GM19025 (cell line): ENCODE measurements around the gene ASXL2.

Source experiments
- ATAC-seq: cut with Tn5 transposase; IDR thresholded peaks from one replicate; pipeline ENCODE4 v1.9.1; 2021; ENCODE audit warnings: mild to moderate bottlenecking, low read depth, moderate library complexity; ENCODE audit not compliant: unreplicated experiment

ASXL2 gene

DNA sequence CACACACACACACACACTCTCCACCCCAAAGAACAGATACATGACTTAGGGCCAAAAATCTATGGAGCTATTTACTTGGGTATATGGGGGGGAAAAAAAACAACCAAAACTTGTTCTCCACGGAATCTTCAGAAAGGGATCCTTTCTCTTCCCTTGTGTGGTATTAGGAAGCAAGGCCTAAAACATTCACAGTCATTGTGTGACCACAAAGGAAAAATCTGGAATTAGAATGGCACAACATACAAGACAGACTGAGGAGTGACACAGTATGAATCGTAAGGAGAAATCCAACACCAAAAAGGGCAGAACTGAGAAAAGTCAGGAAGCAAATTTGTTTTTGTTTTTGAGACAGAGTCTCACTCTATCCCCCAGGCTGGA, 70.3 kb downstream of the ASXL2 start:
- ATAC-seq, result no peak

DNA sequence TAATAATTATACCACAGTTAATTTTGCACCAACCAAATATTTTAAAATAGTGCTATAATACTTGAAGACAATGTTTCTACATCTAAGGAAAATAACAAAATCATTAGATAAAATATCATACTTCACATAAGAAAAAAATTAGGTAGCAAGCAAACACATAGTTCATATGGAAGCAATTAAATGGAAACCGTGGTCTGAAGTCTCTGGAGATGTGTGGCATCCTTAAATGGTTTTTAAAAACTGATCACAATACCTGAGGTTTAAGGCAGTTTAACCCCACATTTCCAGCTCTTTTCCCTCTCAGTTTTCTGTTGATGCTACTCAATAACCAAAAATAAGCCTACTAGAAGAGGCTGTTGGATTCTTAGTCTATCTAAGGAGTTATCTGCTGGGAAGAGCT, 71.3 kb downstream of the ASXL2 start:
- no peak for ATAC-seq

DNA sequence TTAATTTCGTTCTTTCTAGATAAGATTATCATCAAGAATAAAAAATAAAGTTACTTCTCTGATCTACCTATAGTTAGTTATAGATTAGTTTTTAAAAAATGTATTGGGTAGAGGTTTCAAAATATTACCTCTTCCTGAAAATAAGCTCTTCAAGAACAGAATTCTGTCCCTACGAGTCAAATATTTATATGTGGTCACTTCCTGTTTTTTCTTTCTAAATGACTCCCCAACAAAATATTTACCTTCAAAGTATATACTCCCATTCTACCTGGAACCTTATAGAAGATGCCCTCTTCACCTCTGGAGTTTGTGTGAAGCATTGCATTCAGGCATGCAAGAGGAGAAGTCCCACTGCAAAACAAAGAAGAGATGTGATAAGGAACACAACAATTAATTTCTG, 72.3 kb downstream of the ASXL2 start:
- ATAC-seq, result no peak

DNA sequence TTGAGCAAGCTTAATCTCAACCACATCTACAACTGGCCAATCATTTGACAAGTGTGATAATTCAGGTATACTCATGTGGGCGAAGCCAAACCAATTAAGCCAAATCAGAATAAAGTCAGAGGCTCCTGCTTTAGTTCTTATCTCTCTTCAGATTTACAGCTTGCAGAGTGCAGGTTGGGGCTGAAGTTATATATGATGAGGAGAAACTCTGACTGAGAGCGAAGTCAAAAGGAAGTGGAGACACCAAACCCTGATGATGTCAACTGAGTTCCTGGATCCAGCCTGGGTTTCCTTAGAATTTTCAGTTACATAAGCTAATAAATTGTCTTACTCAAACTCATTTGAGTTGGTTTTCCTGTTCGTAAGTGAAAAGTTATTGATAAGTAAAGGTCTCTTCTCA, 73.9 kb downstream of the ASXL2 start:
- no peak for ATAC-seq

DNA sequence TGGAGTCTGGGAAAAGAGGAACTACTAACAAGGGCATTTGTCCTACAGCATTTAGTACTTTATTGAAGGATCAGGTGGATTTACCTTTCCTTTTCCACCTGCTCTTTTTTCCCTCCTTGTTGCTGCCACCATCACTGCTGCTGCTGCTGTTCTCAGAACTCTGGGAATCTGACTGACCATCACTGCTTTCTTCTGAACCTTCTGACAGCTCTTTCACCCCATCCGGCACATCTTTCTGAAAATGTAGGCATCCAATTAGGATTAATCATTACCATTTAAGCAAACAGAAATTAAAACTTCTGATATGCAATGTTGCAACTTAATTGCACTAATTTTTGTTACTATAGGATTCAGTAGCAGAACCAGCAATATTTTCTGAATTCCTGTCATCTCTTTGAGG, 79.0 kb downstream of the ASXL2 start:
- no peak for ATAC-seq

DNA sequence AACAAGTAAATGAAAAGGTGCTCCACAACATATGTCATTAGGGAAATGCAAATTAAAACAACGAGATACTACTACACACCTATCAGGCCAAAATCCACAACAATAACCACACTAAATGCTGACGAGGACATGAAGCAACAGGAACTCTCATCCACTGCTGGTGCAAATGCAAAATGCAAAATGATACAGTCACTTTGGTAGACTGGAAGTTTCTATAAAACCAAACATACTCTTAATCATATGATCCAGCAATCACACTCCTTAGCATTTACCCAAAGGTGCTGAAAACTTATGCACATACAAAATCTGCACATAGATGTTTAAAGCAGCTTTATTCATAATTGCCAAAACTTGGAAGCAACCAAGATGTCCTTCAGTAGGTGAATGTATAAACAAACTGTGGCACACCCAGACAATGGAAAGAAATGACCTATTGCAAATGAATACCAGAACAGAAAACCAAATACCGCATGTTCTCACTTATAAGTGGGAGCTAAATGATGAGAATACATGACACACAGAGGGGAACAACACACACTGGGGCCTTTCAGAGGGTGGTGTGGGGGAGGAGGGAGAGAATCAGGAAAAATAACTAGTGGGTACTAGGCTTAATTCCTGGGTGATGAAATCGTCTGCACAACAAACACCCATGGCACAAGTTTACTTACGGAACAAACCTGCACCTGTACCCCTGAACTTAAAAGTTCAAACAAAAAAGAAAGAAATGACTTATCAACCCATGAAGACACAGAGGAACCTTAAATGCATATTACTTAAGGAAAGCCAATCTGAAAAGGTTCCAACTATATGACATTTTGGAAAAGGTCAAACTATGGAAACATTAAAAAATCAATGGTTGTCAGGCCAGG, 80.4 kb downstream of the ASXL2 start:
- ATAC-seq, result no peak

DNA sequence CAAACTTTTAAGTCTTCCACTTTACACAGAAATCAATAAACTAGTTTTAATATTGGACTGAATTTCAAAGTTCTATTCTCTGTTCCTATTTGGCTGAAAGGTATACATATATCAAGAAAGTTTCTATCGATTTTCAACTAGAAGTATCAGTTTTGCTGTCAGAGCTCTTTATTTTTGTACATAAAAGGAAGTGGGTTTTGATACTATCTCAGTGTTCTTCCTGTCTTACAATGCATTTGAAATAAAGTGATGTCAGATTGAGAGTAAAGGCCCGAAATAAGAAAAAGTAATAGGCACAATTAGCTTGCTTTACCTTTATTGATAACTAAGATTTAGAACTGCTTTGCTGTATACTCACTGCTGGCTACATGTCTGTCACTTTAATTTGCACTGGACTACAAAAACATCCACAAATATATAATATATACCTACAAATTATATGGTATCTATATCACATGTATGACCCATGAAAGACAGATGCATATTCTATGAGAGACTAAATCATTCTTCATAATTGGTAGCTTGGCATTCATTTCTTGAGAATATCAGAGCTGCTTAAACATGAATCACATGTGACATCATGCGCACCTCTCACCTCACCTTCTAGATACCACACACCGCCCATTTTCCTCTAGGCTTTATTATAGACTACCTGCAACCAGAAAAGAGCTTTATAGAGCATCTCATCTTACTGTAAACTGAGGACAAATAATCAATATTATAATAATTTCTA, 83.6 kb downstream of the ASXL2 start:
- no peak for ATAC-seq

DNA sequence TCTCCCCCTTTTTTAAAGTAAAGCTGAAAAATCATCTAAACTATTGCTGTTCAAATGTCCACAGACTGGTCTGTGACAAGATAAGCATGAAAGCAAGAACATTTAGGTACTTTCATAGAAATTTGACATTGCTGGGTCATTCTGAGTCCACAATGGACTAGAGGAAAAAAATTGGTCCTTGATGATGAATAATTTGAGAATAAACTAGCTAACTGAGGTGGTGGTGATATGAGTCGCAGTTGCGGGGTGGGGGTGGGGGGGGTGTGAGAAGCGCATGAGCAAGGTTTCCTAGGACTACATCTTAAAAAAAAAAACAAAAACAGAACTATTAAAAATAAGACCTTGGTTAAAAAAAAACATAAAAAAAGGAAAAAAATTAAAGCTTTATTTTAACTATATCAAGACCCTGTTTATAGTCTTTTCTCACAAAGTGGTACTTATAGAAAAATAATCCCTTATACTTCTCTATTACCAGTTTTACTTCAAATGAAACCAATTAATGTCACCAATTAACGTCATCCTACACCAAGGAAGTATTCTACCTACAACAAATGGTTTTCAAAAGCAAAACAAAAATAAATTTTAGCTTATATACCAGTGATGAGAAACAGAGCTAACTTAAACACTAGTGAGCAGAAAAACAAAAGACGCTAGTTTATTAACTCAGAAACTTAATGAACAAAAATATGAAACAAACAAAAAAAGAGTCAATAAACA, 88.1 kb downstream of the ASXL2 start:
- no peak for ATAC-seq

DNA sequence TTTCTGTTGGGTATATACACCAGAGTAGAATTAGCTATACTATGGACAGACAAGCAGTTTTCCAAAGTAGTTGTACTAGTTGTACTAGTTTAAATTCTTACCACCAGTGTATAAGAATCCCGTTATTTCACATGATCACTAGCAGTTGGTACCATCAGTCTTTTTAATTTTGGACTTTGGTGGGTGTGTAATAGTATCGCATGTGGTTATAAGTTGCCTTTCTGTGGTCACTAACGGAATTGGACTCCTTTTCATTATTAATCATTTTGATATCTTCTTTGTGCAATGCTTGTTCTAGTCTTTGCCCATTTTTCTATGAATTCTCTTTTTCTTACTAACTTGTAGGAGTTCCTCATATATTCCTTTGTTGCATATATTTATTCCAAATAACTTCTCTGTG, 89.8 kb downstream of the ASXL2 start:
- no peak for ATAC-seq

DNA sequence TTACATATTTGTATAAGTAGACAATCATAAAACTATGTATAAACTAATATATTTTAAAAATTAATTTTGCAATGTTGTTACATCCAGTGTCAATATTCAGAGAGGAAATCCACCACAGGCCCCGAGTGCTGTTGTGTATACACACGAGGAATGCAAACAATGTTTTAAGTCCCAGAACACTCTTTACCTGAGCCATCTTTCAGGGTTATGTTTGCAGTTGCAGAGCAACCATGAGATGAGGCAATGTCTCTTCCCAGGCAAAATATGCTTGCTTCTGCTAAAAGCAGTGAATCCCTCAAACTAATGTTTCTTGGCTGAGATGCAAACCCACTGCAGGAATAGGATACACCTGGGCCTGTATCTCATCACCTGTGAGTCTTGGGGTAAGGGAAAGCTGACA, 91.3 kb downstream of the ASXL2 start:
- no peak for ATAC-seq

DNA sequence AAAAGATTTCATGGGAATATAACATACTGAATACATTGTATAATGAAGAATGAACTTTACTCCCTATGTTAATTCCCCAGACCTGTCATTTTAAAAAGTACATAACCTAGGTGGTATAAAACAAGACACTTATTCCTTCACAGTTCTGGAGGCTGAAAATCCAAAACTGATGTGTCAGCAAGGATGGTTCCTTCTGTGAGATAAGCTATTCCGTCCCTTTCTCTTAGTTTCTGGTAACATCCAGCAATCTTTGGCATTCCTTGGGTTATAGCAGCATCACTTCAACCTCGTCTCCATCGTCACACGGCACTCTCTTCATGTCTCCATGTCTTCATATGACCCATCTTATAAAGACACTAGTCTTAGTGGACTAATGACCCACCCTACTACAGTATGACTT, 93.9 kb downstream of the ASXL2 start:
- no peak for ATAC-seq

DNA sequence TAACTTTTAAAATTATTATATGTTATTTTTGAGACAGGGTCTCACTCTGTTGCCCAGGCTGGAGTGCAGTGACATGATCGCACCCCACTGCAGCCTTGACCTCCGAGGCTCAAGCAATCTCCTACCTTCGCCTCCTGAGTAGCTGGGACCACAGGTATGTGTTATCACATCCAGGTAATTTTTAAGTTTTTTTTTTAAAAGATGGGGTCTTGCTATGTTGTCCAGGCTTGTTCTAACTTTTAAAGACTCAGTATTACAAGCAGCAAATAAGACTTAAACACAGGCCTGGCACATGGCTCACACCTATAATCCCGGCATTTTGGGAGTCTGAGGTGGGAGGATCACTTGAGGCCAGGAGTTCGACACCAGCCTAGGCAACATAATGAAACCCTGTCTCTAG, 101.2 kb downstream of the ASXL2 start:
- no peak for ATAC-seq

DNA sequence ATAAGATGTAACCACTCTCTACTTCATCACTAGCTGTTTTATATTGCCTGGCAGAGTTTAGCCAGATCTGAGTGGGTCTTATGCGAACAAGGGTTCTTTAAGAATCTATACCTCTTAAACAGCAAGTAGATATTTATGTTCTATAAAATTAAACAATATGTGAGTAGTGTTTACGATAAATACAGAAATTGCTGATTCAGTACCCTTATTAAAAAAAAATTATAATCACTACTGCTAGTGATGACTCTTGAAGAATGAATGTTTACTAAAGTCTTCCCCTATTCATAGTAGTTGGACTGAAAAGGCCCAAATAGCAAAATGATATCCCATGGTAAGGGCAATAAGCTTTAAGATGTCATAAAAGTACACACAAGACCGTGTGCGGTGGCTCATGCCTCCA, 106.2 kb downstream of the ASXL2 start:
- ATAC-seq, result no peak

DNA sequence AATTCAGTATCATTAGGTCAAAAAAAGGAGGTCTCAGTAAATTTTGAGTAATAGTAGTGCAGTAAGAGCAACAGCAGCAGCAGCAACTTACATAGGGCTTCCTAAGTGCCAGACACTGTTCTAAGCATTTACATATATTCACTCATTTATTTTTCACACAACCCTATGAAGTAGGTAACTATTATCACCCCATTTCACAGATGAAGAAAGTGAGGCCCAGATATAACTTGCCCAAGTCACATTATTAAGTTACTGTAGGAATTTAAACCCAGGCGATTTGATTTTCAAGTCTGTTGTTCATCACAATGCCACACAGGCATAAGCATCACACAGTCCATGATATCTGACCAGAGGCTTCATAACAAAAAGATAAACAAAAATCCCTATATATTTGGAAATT, 114.7 kb downstream of the ASXL2 start:
- ATAC-seq, result no peak

DNA sequence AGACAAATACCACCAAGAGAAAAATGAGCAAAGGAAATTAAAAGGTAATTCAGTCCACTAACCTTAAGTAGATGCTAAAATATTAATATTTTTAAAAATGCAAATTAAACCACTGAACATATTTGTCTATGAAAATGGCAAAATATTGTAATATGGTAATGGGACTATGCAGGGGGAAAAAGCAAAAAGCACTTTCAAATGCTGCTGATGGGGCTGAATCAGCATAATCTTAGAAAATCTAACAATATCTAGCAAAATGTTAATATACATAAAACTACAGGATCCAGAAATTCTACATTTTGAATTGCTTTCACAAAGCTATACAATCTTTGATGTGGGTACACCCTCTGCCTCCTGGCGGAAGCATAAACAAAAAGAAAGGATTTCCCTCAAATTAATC, 118.0 kb downstream of the ASXL2 start:
- ATAC-seq, result no peak

DNA sequence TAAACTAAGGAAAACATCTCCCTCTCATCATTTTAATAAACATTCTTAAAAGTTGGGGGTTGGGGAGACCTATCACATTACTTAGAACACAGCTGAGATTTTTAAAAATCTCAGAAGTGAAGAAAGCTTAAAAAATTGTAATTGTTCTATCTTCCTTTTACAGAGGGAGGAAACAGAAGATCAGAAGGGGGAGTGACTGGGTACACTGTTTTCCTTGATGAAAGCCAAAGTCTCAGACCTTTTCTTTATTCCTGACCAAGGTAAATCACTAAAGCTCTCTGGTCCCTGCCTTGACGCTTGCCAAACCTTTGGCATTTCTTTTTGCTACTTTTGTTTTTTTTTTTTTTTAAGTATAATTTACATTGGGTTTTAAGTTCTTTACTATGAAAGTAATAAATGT, 119.9 kb downstream of the ASXL2 start:
- ATAC-seq, result no peak

DNA sequence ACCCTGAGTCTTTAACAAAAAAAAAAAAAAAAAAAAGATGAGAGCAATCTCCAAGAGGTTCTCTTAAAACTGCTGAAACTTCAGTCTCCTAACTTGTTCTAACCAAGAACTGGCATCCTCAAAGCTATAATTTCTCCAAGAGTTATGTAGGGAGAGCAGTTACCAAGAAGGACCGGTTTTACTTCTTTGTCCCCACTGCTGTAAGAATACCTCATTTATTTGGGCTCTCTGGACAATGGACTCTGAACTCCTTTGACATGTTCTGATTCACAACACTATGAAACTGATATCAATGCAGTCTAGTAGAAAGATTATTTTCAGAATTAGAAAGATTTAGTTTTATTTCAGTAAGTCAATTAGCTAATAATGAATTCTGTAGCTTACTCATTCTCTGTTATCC, 120.4 kb downstream of the ASXL2 start:
- no peak for ATAC-seq

DNA sequence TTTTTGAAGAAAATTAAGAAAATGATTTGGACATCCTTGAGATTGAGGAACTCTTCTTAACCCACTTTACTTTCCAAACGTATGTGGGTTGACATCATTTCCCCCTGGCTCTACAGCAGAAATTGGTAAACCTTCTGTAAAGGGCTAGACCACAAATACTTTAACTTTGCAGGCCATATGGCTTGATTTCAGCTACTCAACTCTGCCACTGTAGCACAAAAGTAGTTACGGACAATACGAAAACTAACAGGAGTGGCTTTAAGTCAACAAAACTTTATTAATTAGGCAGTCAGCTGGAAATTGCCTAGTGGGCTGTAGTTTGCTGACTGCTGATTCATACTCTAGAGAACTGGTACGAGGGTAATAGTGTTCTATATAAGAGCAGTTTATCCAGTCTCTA, 121.8 kb downstream of the ASXL2 start:
- no peak for ATAC-seq

DNA sequence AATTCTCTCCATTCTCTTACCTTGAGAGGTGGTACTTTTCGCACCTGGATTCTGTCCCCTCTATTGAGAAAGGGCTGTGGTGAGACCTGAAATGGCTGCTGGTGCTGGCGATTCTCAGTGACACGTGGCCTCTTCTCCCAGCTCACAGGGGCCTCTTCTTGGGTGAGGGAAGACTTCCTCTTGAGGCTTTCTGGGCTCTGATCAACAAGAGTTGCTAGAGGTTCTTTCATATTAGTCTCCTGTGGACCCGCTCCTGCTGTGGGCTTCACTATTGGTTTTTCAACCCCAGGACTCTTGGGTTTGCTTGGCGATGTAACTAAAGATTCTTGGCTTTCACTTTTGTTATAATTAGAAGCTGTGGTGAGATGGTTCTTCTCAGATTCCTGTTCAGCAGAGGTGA, 128.6 kb downstream of the ASXL2 start:
- ATAC-seq, result no peak

DNA sequence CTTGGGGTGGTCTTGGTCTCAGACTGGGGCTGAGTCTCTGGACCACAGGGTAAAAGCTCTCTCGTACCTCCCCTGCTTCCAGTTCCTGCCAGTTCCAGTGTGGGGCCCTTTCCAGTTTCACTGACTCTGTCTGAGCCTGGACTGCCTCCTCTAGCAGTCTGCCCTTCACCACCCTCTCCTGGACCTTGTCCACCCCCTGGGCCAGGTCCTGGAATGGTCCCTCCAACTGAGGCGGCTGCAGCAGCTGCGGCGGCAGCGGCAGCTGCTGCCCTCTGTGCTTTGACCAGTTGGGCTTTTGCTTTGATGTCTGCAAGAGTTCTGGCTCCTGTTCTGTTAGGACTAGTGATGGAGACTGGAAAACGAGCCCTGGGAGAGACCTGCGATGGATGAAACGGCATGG, 134.2 kb downstream of the ASXL2 start:
- no peak for ATAC-seq

DNA sequence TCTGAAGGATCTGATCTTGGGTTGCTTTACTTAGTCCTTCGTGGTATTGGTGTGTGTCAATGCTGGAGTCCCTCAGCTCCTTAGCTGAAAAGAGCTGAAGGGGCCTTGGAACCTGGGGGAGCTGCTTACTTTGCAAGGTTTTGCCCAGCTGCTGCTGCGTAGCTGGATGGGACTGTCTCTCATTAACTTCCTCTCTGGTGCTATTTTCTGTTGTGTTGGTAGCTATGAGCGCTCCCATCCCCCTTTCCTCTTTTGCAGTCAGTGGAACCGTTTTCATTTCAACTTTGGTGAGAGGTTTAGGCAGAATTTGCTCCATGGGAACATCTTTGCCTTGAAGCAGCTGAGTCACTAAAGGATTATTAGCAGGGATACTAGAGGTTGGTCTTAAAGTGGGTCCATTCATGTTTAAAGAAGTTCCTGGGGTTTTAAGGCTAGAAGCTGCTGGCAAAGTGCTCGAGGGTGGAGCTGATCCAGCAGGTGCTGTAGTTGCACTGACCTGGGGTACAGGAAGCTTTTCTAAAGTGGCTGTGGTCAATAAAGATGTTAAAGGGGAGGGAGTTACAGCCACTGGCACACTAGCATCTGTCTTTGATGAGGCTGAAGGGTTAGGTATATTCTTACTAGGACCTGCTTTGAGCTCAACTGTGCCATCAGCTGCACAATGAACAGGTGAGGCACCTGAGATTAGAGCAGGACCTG, 135.0 kb downstream of the ASXL2 start:
- no peak for ATAC-seq
